OCI-M1 (cell line): Measurements from ENCODE around the gene NPAP1.
"Not testable (repeated sequence)": the region's sequence is repeated elsewhere in the genome, so short reads cannot be mapped to it uniquely, and the experiment has no call there.

Experiments
- DNase-seq: peaks from one replicate; lab custom pipeline; 2025; lab: John Stamatoyannopoulos, UW

The NPAP1 gene, protein sequence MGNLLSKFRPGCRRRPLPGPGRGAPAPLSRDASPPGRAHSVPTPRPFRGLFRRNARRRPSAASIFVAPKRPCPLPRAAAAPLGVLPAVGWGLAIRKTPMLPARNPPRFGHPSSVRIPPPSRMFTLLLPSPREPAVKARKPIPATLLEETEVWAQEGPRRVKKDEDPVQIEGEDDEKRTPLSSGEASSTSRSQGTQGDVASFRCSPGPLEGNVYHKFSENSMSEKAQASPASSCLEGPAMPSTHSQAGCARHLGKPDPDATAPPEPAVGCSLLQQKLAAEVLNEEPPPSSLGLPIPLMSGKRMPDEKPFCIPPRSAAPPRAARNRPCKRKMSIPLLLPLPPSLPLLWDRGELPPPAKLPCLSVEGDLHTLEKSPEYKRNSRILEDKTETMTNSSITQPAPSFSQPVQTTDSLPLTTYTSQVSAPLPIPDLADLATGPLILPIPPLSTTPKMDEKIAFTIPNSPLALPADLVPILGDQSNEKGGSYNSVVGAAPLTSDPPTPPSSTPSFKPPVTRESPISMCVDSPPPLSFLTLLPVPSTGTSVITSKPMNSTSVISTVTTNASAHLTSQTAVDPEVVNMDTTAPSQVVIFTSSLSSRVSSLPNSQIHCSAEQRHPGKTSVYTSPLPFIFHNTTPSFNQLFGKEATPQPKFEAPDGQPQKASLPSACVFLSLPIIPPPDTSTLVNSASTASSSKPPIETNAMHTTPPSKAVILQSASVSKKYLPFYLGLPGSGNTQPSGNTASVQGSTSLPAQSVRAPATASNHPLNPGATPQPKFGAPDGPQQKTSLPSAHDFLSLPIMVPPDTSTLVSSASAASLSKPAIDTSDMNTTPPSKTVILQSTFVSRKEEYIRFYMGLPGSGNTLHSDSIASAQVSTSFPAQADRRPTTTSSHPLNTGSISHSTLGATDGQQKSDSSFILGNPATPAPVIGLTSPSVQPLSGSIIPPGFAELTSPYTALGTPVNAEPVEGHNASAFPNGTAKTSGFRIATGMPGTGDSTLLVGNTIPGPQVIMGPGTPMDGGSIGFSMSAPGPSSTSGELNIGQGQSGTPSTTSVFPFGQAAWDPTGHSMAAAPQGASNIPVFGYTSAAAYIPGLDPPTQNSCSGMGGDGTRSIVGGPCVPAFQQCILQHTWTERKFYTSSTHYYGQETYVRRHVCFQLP

GRCh38 chr15:24675332-24676144 lies at the start of gene NPAP1:
Gene NPAP1 (plus strand): TSS chr15:24675775. CDS start chr15:24675868, 93 bp downstream.
- no peak for DNase-seq

GRCh38 chr15:24627443-24627842 lies 48.1 kb upstream of the NPAP1 start:
- no peak for DNase-seq

DNA sequence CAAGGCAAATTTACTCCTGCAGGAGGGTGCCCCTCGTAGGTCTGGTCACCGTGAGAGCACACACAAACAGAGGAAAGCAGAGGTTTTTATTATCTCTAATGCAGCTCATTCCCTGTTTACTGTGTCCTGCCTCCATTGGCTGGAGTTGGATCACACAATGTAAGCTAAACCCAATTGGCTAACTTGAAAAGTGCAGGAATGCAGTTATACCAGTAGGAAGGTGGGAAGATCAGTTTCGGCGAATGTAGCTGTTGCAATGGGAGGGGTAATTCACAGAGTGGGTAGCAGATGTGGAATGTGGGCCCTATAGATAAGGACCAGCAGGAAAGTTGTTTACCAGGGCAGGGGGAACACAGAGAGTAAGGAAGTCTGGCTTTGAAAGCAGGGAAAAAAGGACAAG lies 42.5 kb upstream of the NPAP1 start:
- no peak for DNase-seq

DNA sequence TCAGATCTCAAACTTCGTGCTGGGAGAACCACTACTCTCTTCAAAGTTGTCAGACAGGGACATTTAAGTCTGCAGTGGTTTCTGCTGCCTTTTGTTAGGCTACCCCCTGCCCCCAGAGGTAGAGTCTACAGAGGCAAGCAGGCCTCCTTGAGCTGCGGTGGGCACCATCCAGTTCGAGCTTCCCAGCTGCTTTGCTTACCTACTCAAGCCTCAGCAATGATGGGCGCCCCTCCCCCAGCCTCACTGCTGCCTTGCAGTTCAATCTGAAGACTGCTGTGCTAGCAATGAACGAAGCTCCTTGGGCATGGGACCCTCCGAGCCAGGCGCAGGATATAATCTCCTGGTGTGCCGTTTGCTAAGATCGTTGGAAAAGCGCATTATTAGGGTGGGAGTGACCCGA lies 36.2 kb upstream of the NPAP1 start:
- DNase-seq: not testable (repeated sequence)

- no peak for DNase-seq
Measured at GRCh38 chr15:24645627-24646026, 29.9 kb upstream of the NPAP1 start.

- DNase-seq: peak; percentile 24
Measured at GRCh38 chr15:24659622-24660021, 16.0 kb upstream of the NPAP1 start.

DNA sequence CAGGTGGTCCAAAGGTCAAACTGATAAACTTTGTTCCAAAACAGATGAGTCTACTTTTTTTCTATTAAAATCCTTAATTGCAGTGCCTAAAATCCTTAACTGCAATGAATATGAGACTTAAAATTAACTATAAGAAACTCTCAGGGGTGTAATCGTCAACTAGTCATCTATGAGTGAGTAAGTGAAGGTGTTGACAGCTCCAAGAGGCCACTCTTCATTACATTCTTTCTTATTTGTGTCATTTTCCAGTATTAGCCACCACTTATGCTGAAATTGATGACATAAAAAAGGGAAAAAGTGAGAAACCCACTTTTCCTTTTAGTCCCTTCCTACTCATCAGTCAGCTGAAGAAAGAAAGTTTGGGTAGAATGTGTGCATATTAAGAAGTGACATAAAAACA lies 12.6 kb upstream of the NPAP1 start:
- no peak for DNase-seq

- no peak for DNase-seq
Measured at GRCh38 chr15:24676431-24676830, 856 bp downstream of the NPAP1 start.

DNA sequence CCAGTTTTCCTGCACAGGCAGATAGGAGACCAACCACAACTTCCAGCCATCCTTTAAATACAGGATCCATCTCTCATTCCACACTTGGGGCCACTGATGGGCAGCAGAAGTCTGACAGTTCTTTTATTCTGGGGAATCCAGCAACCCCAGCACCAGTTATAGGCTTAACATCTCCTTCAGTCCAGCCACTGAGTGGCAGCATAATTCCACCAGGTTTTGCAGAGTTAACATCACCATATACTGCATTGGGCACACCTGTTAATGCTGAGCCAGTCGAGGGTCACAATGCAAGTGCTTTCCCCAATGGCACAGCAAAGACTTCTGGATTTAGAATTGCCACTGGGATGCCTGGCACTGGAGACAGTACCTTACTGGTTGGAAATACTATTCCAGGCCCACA lies 2.9 kb downstream of the NPAP1 start:
- DNase-seq: peak; percentile 1

DNA sequence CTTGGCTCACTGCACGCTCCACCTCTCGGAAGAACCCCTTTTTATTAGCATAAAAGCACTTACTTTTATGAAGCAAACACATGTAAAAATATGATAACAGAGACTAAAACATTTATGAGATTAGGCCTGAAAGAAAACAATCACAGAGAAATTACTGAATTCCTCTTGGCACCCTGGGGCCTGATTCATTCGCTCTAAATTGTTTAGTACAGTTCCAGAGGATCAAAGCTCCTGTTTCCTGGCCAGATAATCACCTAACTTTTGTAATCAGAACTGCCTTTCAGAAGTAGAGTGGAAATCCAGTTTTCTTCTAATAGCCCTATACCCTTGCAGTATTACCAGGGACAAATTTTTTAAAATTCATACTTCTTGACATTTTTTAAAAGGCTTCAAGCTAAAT lies 6.4 kb downstream of the NPAP1 start:
- DNase-seq: no peak

- DNase-seq: not testable (repeated sequence)
Measured at GRCh38 chr15:24682905-24683304, 7.3 kb downstream of the NPAP1 start.

DNA sequence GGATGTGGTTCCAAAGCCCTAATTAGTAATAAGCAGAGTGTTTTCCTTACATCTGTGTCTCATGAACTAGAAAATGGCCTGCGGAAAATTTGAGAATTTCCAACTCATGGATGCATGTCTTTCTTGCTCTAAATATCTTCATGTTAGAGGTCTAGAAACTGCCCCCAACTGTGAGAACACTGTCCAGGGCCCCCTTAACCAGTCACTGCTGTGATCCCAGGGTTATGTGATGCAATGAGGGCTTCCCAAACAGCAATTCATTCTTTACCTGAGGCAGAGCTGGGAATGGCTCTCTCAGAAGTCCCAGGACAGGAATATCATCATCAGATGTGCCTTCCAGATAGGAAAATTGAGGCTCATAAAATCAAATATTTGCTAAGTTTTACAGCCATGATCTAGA lies 8.2 kb downstream of the NPAP1 start:
- no peak for DNase-seq

- DNase-seq: no peak
Measured at GRCh38 chr15:24684313-24684712, 8.7 kb downstream of the NPAP1 start.

DNA sequence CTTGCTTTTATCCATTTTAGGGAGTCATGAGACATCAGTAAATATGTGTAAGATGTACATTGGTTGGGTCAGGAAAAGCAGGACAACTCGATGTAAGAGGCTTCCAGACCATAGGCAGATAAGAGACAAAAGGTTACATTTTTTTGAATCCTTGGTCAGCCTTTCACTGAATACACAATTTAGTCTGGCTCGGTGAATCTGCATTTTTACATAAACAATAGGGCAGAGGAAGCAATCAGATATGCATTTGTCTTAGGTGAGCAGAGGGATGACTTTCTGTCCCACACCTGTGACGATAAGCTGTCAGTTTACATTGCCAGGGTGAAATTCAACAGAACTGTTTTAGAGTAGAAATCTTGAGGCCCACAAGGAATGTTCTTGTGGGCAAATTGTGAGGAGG lies 20.6 kb downstream of the NPAP1 start:
- no peak for DNase-seq

- DNase-seq: no peak
Measured at GRCh38 chr15:24696842-24697241, 21.3 kb downstream of the NPAP1 start.

- no peak for DNase-seq
Measured at GRCh38 chr15:24718289-24719082, 42.9 kb downstream of the NPAP1 start.

GRCh38 chr15:24729760-24730159 lies 54.2 kb downstream of the NPAP1 start:
- no peak for DNase-seq
